Measurements from ENCODE around the gene TJP1.

Gene TJP1

DNA sequence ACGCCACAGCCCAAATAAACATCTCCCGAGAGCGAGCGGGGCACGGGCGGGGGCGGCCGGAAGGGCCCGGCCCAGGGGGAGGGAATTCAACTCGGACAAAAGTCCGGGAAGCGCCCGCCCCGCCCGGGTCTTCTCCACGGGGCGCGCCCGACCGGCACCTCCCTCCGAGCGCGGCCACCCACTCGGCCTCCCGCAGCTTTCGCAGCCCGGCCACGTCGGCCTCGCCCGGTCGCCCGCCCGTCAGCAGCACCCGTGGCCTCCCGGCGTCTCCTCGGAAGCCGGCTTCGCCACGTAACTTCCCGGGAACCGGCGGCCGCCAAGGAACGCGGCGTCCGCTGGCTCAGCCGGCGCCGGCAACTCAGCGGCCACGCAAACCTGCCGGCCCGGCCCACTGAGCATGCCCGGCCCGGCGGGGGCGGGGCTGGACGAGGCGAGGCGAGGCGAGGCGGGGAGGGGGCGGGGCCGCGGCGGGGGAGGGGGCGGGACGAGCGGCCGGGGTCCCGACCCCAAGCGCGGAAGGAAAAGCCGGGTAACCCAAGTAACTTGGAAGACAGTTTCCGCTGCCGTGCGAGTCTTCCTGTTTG is at the start of gene TJP1:
Gene TJP1, minus strand, starts transcription at position 369 of the 584 bp plus-strand sequence. CDS start 440 bp downstream, outside the sequence.
- no peak for DNase-seq (ENCODE audit: low read depth)

DNA sequence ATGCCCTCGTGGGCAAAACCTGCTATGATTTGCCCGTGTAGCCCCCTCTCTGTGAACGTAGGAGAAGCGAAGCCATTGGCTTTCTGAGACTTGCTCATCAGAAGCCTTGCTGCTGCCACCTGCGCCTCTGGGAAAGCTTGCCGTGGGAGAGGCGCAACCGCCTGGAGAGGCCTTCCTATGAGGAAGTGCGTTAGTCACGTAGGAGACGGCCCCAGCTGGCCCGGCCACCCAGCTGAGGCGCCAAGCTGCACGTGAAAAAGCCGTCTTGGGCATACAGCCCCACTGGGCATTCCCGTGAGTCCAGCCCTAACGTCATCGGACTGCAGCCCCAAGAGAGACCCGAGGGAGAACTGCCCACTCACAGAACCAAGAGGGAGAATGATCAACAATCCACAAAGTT is 49.1 kb upstream of the TJP1 start:
- no peak for DNase-seq (ENCODE audit: low read depth)

GRCh38 chr15:29870495-29871151 is 48.4 kb upstream of the TJP1 start:
- no peak for DNase-seq (ENCODE audit: low read depth)

DNA sequence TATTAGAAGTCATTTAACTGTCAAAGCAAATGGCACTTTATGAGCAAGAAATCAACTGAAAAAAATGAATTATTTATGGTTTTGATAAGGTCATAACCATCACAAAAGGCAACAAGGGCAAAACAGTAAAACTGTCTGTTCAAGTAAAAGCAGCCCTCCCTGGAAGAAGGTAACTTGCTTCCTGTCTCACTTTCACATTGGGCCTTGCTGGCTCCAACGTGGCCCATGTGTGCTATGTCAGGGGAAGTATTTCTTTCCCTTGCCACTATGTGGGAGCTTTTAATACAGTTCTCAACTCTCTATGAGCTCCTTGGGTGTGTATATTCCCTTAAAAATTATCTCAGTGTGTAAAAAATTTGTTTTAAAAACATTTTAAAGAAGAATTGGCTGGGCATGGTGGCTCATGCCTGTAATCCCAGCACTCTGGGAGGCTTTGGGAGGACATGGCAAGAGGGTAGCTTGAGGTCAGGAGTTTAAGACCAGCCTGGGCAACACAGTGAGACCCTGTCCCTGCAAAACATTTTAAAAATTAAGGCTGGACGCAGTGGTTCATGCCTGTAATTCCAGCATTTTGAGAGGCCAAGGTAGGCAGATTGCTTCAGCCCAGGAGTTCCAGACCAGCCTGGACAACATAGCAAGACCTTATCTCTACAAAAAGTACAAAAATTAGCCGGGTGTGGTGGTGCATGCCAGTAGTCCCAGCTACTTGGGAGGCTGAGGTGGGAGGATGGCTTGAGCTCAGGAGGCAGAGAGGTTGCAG is 45.2 kb upstream of the TJP1 start:
- DNase-seq (ENCODE audit: low read depth): no peak

DNA sequence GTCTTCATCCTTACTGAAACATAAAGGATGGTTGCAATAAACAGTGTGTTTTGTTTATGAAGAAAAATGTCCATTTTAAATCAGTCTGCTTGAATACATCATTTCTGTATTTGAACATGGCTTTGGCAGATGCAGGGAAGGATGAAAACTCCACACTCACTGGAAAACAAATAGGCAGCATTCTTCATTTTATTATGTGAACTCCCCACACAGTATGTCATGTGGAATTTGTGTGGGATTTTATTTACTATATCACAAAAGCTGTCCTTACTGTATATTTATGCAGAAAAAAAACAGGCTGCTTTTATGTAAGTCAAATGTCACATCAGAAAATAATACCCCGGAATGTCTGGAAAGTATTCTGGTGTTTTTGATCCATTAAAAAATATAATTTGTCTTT is 44.1 kb upstream of the TJP1 start:
- DNase-seq (ENCODE audit: low read depth): no peak

DNA sequence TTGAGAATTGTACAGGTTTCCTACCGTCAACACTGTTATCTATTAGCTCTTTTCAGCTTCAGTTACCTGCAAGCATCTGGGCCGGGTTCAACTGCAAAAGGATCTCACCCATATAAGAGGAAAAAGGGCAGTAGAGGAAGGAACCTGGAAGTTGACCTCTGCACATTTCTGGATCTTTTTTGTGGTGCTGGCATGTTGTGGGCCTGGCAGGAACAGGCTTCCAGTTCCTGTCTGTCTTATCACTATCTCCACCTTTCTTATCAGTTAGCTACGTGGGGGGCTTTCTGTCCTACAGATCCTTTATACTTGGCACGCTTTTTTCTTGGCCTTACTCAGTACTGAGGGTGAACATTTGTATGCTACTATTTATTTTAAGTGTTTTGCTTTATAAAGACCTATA is 42.2 kb upstream of the TJP1 start:
- DNase-seq (ENCODE audit: low read depth): no peak

DNA sequence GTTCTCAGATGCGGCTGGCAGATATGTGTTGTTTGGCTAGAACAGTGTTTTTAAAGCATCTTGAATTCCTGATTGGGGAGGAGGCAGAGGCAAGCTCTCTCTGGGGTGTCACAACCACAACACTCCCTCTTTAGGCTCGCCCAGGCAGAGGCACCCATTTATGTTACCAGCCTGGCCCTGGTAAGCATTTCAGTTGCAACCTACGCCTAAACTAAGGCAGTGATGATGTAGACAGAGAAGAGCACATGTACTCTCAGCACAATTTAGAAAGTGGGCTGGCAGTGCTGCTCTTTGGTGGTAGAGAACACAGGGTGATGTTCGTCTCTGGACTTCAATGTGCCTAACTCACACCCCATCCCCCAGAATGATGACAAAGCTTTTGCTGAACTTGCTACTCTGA is 41.2 kb upstream of the TJP1 start:
- DNase-seq (ENCODE audit: low read depth): no peak

DNA sequence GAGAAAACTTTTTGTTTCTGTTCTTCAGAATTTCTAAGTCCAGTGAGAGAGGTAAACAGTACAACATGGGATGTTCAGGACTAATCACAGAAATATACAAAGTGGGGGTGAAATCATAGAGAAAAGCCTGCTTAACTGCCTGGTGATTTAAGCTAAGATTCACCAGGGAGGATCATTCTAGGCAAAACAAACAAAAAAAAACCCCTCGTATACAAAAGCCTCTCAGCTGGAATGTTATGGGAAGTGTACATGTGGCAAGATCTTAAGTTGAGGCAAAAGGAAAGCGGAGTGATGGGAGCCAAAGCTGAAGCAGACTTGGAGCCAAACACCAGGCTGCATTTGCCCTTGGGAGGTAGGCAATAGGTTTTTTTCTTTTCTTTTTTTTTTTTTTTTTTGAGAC is 40.0 kb upstream of the TJP1 start:
- no peak for DNase-seq (ENCODE audit: low read depth)

- no peak for DNase-seq (ENCODE audit: low read depth)
Observed at GRCh38 chr15:29860872-29861271, 38.6 kb upstream of the TJP1 start.

GRCh38 chr15:29859973-29860715 is 37.9 kb upstream of the TJP1 start:
- DNase-seq (ENCODE audit: low read depth): no peak

GRCh38 chr15:29859293-29859692 is 37.0 kb upstream of the TJP1 start:
- DNase-seq (ENCODE audit: low read depth): no peak

DNA sequence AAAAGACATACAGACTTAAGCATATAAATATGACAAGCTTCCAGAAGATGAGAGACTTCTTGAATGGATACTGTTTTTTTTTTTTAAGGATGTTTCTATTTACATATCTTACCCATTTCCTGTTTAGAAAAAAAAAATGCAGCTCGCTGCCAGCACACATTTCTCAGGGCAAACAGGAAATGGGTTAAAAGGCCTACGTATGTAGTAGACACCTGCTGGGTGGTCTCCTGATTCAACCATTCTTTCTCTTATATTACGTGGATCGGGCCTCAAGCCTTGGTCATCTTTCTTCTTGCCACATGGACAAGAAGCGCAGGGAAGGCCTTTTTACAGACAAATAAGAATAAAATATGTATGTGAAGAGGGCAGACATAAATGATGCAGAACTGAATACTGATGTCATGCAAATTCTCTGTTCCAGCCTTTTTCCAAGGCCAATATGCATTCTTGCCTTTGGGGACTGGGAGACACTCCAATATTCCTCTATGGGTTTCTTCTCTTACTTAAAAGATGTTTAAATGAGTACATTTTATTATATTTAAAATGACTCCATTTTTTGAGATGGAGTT is 35.0 kb upstream of the TJP1 start:
- DNase-seq (ENCODE audit: low read depth): no peak

DNA sequence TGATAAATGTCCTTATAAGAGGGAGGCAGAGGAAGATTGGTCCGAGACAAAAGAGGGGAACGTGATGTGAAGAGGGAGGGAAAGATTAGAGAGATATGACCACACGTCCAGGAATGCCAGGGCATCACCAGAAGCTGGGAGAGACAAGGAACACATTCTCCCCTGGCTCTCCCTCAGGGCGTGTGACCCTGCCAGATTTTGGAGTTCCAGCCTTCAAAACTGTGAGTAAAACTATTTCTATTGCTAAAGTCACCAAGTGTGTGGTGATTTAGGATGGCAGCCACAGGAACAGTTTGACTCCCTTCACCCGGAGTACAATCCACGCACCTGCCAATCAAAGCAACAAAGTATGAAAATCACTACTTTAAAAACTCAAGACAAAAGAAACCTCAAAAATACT is 32.1 kb upstream of the TJP1 start:
- DNase-seq (ENCODE audit: low read depth): no peak

GRCh38 chr15:29853211-29853987 is 31.1 kb upstream of the TJP1 start:
- DNase-seq (ENCODE audit: low read depth): no peak

DNA sequence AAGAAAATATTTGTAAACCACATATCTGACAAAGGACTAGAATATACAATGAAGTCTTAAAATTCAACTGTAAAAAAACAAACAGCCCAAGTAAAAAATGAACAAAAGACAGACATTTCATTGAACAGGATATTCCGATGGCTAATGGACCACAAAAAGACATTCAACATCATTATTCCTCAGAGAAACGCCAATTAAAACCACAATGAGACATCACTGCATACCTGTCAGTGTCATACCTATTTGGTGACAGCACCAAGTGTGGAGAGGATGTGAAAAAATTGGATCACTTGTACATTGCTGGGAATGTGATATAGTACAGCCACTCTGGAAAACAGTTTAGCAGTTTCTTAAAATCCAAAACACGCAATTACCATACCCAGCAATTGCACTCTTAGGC is 29.9 kb upstream of the TJP1 start:
- no peak for DNase-seq (ENCODE audit: low read depth)

GRCh38 chr15:29849716-29850115 is 27.4 kb upstream of the TJP1 start:
- DNase-seq (ENCODE audit: low read depth): no peak

DNA sequence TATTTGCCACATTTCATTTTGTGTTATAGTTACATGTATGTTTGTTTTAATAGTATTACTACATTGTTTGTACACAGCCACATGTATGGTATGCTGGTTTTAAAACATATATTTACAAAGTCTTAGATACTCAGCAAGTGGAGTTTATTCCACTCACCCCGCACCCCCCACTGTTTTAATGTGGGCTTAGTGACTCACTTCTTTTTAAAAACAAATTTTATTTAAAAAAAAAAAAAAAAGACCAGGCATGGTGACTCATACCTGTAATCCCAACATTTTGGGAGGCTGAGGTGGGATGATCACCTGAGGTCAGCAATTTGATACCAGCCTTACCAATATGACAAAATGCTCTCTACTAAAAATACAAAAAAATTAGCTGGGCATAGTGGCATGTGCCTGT is 26.9 kb upstream of the TJP1 start:
- DNase-seq (ENCODE audit: low read depth): no peak

GRCh38 chr15:29844290-29844903 is 22.1 kb upstream of the TJP1 start:
- no peak for DNase-seq (ENCODE audit: low read depth)

DNA sequence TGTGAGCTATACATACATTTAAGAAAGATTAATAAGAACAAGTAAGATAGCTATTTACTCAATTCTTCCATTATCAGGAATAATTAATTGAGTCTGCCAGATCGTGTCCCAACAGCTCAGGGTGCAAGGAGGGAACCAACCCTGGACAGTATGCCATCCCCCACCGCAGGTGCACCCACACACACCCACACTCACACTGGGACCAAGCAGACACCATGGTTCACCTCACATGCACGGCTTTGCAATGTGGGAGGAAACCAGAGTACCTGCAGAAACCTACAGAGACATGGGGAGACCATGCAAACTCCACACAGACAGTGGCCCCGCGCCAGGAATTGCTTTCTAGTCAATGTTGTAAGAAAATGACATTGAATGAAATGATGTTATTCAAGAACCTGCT is 20.0 kb upstream of the TJP1 start:
- DNase-seq (ENCODE audit: low read depth): no peak

DNA sequence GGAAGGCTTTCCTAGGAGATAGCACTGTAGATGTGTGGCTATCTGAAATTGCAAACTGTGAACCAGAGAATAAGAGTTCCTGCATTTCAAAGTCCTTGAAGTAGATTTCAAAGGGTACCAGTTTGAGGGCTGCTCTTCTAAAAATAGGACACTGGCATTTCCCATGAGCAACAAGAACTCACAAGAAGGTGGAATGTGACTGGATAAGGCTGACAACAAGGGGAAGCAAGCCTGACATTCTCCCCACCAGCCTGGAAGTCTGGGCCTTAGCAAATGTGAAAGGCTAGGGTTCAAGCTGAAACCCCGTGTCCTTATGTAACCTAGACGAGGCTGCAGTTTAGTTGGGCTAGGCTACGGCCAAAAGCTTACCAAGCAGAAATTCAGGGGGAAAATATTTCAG is 18.7 kb upstream of the TJP1 start:
- DNase-seq (ENCODE audit: low read depth): no peak

DNA sequence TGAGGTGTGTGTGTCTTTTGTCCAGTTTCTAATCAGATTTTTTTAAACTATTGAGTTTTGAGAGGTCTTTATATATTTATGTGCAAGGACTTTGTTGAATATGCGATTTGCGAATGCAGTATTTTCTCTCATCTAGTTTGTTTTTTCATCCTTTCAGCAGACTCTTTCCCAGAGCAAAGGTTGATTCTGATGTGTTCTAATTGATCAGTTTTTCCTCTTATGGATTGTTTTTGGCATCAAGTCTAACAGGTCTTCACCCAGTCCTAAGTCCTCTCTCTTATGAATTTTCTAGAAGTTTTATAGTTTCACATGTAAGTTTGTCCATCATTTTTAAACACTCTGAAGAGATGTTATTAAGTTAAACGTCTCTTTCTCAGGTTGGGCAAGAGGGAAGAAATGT is 17.8 kb upstream of the TJP1 start:
- no peak for DNase-seq (ENCODE audit: low read depth)
